Liver (tissue), 9 donors: ENCODE measurements around the gene DENND6A. TPM values are rescaled to one million over a fixed set of nuclear protein-coding genes. Genes with fewer than 3 reads are reported as not detected.
"Not testable (repeated sequence)": the region's sequence is repeated elsewhere in the genome, so short reads cannot be mapped to it uniquely, and the experiment has no call there.

Experiments
- DNase-seq: peaks from one replicate; pipeline ENCODE4 v3.0.0-alpha.2; 2017; ENCODE audit warnings: low spot score
- H3K27ac ChIP-seq, 2 donors: one replicate each; pipeline ENCODE4 v1.7.0; 2013; ENCODE audit warnings: inconsistent platforms in 2 of 2, low read length in 2 of 2, control low read depth in 1 of 2, low read depth in 1 of 2, mild to moderate bottlenecking in 1 of 2
- H3K27me3 ChIP-seq, 4 donors: one replicate each; pipeline versions ENCODE4 v1.6.1 to v1.7.0; 2013; ENCODE audit warnings: low read length in 3 of 4, inconsistent platforms in 1 of 4, mild to moderate bottlenecking in 1 of 4, moderate library complexity in 1 of 4; ENCODE audit not compliant: control insufficient read depth in 4 of 4, insufficient read depth in 4 of 4
- H3K36me3 ChIP-seq, 4 donors: one replicate each; pipeline versions ENCODE4 v1.6.1 to v1.7.0; 2013; ENCODE audit warnings: low read length in 3 of 4, mild to moderate bottlenecking in 3 of 4, low read depth in 1 of 4, moderate library complexity in 1 of 4; ENCODE audit not compliant: control insufficient read depth in 4 of 4, insufficient read depth in 3 of 4
- H3K4me1 ChIP-seq, 4 donors: one replicate each; pipeline versions ENCODE4 v1.6.1 to v1.7.0; 2013; ENCODE audit warnings: low read length in 3 of 4, mild to moderate bottlenecking in 3 of 4, moderate library complexity in 1 of 4; ENCODE audit not compliant: control insufficient read depth in 4 of 4, insufficient read depth in 4 of 4
- H3K4me3 ChIP-seq, 3 donors: one replicate each; pipeline versions ENCODE4 v1.6.1 to v1.7.0; 2013; ENCODE audit warnings: low read length in 3 of 3, control low read depth in 1 of 3, low read depth in 1 of 3, mild to moderate bottlenecking in 1 of 3
- H3K9ac ChIP-seq, 2 donors: one replicate each; pipeline ENCODE4 v1.7.0; 2013; ENCODE audit warnings: low read length in 2 of 2, mild to moderate bottlenecking in 2 of 2, moderate library complexity in 2 of 2, control low read depth in 1 of 2, low read depth in 1 of 2
- H3K9me3 ChIP-seq, 4 donors: one replicate each; pipeline versions ENCODE4 v1.6.1 to v1.7.0; 2013; ENCODE audit warnings: low read length in 3 of 4; ENCODE audit not compliant: control insufficient read depth in 4 of 4
- ATF3 ChIP-seq: IDR thresholded peaks from 2 replicates; pipeline ENCODE4 v1.6.1; 2016; ENCODE audit warnings: antibody characterized with exemption
- CTCF ChIP-seq: fragments of 150-350 bp; IDR thresholded peaks from 2 replicates; pipeline ENCODE4 v1.5.1; 2017; ENCODE audit warnings: improper control_type of control experiment, low read depth, low read length; ENCODE audit not compliant: missing input control
- EGR1 ChIP-seq, 2 donors: IDR thresholded peaks; 2 replicates each; pipeline ENCODE4 v1.6.1; 2016 to 2018; ENCODE audit warnings: antibody characterized with exemption in 2 of 2, low read depth in 2 of 2
- FOXA1 ChIP-seq: IDR thresholded peaks from 2 replicates; pipeline ENCODE4 v1.6.1; 2016; ENCODE audit warnings: antibody characterized with exemption
- FOXA2 ChIP-seq: IDR thresholded peaks from 2 replicates; pipeline ENCODE4 v1.6.1; 2016; ENCODE audit warnings: antibody characterized with exemption
- GABPA ChIP-seq, 2 donors: IDR thresholded peaks in 1 of 2; conservative IDR thresholded peaks in 1 of 2; 2 replicates each; pipeline ENCODE4 v1.6.1; 2016; ENCODE audit warnings: antibody characterized with exemption in 2 of 2, mild to moderate bottlenecking in 1 of 2, moderate library complexity in 1 of 2
- HNF4A ChIP-seq, 2 donors: conservative IDR thresholded peaks; 2 replicates each; pipeline ENCODE4 v1.6.1; 2016; ENCODE audit warnings: antibody characterized with exemption in 2 of 2, mild to moderate bottlenecking in 2 of 2
- HNF4G ChIP-seq: IDR thresholded peaks from 2 replicates; pipeline ENCODE4 v1.6.1; 2016; ENCODE audit warnings: antibody characterized with exemption
- JUND ChIP-seq, 2 donors: IDR thresholded peaks; 2 replicates each; pipeline ENCODE4 v1.6.1; 2016; ENCODE audit warnings: antibody characterized with exemption in 2 of 2
- NR2F2 ChIP-seq: IDR thresholded peaks from 2 replicates; pipeline ENCODE4 v1.6.1; 2016; ENCODE audit warnings: antibody characterized with exemption
- RAD21 ChIP-seq, 2 donors: IDR thresholded peaks; 2 replicates each; pipeline ENCODE4 v1.6.1; 2016; ENCODE audit warnings: antibody characterized with exemption in 2 of 2, mild to moderate bottlenecking in 2 of 2
- RXRA ChIP-seq, 2 donors: IDR thresholded peaks; 2 replicates each; pipeline ENCODE4 v1.6.1; 2017 to 2018; ENCODE audit warnings: antibody characterized with exemption in 2 of 2, mild to moderate bottlenecking in 1 of 2
- SP1 ChIP-seq: IDR thresholded peaks from 2 replicates; pipeline ENCODE4 v1.6.1; 2018; ENCODE audit warnings: antibody characterized with exemption, mild to moderate bottlenecking
- TAF1 ChIP-seq: conservative IDR thresholded peaks from 2 replicates; pipeline ENCODE4 v1.6.1; 2016; ENCODE audit warnings: antibody characterized with exemption, mild to moderate bottlenecking
- YY1 ChIP-seq: IDR thresholded peaks from 2 replicates; pipeline ENCODE4 v1.6.1; 2016; ENCODE audit warnings: antibody characterized with exemption, mild to moderate bottlenecking
- ZBTB33 ChIP-seq: IDR thresholded peaks from 2 replicates; pipeline ENCODE4 v1.6.1; 2016; ENCODE audit warnings: antibody characterized with exemption
- WGBS: extraction: QIAGEN DNeasy Blood & Tissue Kit; methylation state at CpG from one replicate; pipeline ENCODE4 v1.1.7; 2013; 5-methylcytosine and 5-hydroxymethylcytosine counted together
- polyA plus RNA-seq, 2 donors: library from polyadenylated mRNA; stranded (reverse) in 1 of 2; unstranded in 1 of 2; fragments of 200-250 nt in 1 of 2; fragments of >200 nt in 1 of 2; fragmentation: Nextera tagmentation in 1 of 2; extraction: Ambion mirVana in 1 of 2; gene quantifications; one replicate each; pipeline versions ENCODE4 v1.2.1 to v1.2.3, GENCODE V29; 2013 to 2015
- total RNA-seq, 2 donors: library from RNA; depleted of rRNA; stranded (reverse); fragments of >200 nt; gene quantifications; one replicate each; pipeline ENCODE4 v1.2.3, GENCODE V29; 2014
- TF ChIP-seq, protein P1 (sequence below): IDR thresholded peaks from 2 replicates; pipeline ENCODE4 v1.6.1; 2016; ENCODE audit warnings: antibody characterized with exemption
- TF ChIP-seq, protein P2 (sequence below): IDR thresholded peaks from 2 replicates; pipeline ENCODE4 v1.6.1; 2016; ENCODE audit warnings: antibody characterized with exemption, mild to moderate bottlenecking
- donor health status: healthy.
- donor health status: healthy.
- donor health status: healthy.
- donor health status: healthy.
- donor health status: healthy.

The DENND6A gene
- total and polyA plus RNA-seq, 4 donors = 3.1 to 12.2 (median 8.1) TPM

GRCh38 chr3:57634259-57634658 is 58.6 kb downstream of the DENND6A start:
- H3K27ac ChIP-seq, H3K4me3 ChIP-seq, H3K9me3 ChIP-seq, H3K9ac ChIP-seq, DNase-seq, H3K27me3 ChIP-seq, H3K4me1 ChIP-seq: not testable (repeated sequence)
- H3K36me3 ChIP-seq = peaks cover 1 to 22% (median 18%) of the 10 kb centered on the region in 4 donors
- WGBS = 97% methylated on average over 3 of the region's 3 CpGs

GRCh38 chr3:57627976-57628375 is 64.9 kb downstream of the DENND6A start:
- no peak for TF ChIP-seq TAF1
- no peak for TF ChIP-seq SP1
- TF ChIP-seq FOXA1 = no peak
- TF ChIP-seq HNF4G = no peak
- no peak for TF ChIP-seq EGR1 (IDR thresholded peaks at IDR 0.05; ENCODE audit: low read depth in 2 of 2)
- TF ChIP-seq GABPA (IDR thresholded peaks at IDR 0.05 in 1 of 2, conservative IDR thresholded peaks at IDR 0.05 in 1 of 2) = no peak
- TF ChIP-seq CTCF = no peak
- no peak for TF ChIP-seq ATF3
- no peak for TF ChIP-seq HNF4A (conservative IDR thresholded peaks at IDR 0.05)
- TF ChIP-seq, protein P1, sequence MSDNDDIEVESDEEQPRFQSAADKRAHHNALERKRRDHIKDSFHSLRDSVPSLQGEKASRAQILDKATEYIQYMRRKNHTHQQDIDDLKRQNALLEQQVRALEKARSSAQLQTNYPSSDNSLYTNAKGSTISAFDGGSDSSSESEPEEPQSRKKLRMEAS = no peak
- TF ChIP-seq NR2F2 = no peak
- no peak for TF ChIP-seq ZBTB33
- no peak for TF ChIP-seq RXRA (IDR thresholded peaks at IDR 0.05)
- TF ChIP-seq RAD21 (IDR thresholded peaks at IDR 0.05) = no peak
- no peak for TF ChIP-seq YY1
- TF ChIP-seq JUND (IDR thresholded peaks at IDR 0.05) = no peak
- TF ChIP-seq, protein P2, sequence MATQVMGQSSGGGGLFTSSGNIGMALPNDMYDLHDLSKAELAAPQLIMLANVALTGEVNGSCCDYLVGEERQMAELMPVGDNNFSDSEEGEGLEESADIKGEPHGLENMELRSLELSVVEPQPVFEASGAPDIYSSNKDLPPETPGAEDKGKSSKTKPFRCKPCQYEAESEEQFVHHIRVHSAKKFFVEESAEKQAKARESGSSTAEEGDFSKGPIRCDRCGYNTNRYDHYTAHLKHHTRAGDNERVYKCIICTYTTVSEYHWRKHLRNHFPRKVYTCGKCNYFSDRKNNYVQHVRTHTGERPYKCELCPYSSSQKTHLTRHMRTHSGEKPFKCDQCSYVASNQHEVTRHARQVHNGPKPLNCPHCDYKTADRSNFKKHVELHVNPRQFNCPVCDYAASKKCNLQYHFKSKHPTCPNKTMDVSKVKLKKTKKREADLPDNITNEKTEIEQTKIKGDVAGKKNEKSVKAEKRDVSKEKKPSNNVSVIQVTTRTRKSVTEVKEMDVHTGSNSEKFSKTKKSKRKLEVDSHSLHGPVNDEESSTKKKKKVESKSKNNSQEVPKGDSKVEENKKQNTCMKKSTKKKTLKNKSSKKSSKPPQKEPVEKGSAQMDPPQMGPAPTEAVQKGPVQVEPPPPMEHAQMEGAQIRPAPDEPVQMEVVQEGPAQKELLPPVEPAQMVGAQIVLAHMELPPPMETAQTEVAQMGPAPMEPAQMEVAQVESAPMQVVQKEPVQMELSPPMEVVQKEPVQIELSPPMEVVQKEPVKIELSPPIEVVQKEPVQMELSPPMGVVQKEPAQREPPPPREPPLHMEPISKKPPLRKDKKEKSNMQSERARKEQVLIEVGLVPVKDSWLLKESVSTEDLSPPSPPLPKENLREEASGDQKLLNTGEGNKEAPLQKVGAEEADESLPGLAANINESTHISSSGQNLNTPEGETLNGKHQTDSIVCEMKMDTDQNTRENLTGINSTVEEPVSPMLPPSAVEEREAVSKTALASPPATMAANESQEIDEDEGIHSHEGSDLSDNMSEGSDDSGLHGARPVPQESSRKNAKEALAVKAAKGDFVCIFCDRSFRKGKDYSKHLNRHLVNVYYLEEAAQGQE = no peak
- TF ChIP-seq FOXA2 = no peak
- H3K4me1 ChIP-seq = no peaks in the 10 kb centered on the region
- no peaks in the 10 kb centered on the region for H3K9me3 ChIP-seq
- no peak overlapping the region for H3K27ac ChIP-seq
- H3K27me3 ChIP-seq = no peaks in the 10 kb centered on the region
- H3K4me3 ChIP-seq = no peak overlapping the region
- H3K9ac ChIP-seq = no peak overlapping the region
- WGBS = 92% methylated on average over 6 of the region's 6 CpGs
- DNase-seq = no peak
- peaks cover 2 to 41% (median 30%) of the 10 kb centered on the region in 4 donors for H3K36me3 ChIP-seq
